NCI-H2081 treated with DMSO at 0.1 percent for 48 hours (cell line): ENCODE measurements around the gene SLC5A10.
"Not testable (repeated sequence)": the region's sequence is repeated elsewhere in the genome, so short reads cannot be mapped to it uniquely, and the experiment has no call there.

ENCODE experiments used
- DNase-seq: peaks from one replicate; lab custom pipeline; 2025; lab: John Stamatoyannopoulos, UW

Gene SLC5A10

GRCh38 chr17:19043032-19043431 lies 91.1 kb downstream of the SLC5A10 start:
- DNase-seq = not testable (repeated sequence)

GRCh38 chr17:19044643-19045042 lies 92.7 kb downstream of the SLC5A10 start:
- not testable (repeated sequence) for DNase-seq

GRCh38 chr17:19046782-19047375 lies 94.9 kb downstream of the SLC5A10 start, which contains the start of gene GRAP:
Gene GRAP, minus strand, starts transcription at chr17:19046957. Its CDS starts 31 bp downstream, at chr17:19046926.
- DNase-seq = not testable (repeated sequence)

GRCh38 chr17:19047510-19047909 lies 95.5 kb downstream of the SLC5A10 start:
- DNase-seq = not testable (repeated sequence)

- DNase-seq = not testable (repeated sequence)
These were observed 96.9 kb downstream of the SLC5A10 start for GRCh38 chr17:19048826-19049225.

- not testable (repeated sequence) for DNase-seq
These were observed 103.5 kb downstream of the SLC5A10 start for GRCh38 chr17:19055447-19055846.

- DNase-seq = not testable (repeated sequence)
These were observed 110.2 kb downstream of the SLC5A10 start for GRCh38 chr17:19062009-19062717.

GRCh38 chr17:19062718-19063325 lies 110.9 kb downstream of the SLC5A10 start:
- not testable (repeated sequence) for DNase-seq

GRCh38 chr17:19063326-19063956 lies 111.5 kb downstream of the SLC5A10 start:
- not testable (repeated sequence) for DNase-seq

- not testable (repeated sequence) for DNase-seq
These were observed 112.4 kb downstream of the SLC5A10 start for GRCh38 chr17:19064378-19064777.

- DNase-seq = not testable (repeated sequence)
These were observed 118.6 kb downstream of the SLC5A10 start for GRCh38 chr17:19070318-19071168.
